Stimulated activated CD4-positive, alpha-beta T cell treated with anti-CD3 and anti-CD28 coated beads, Interleukin-2, amount 100 ng/mL, for 24 hours (primary cell): ENCODE measurements around the gene ZMYND10.
"Not testable (repeated sequence)": the region's sequence is repeated elsewhere in the genome, so short reads cannot be mapped to it uniquely, and the experiment has no call there.

Experiments
- DNase-seq, 2 donors: peaks; one replicate each; pipeline ENCODE4 v3.0.0-alpha.2; 2020

ZMYND10 gene

GRCh38 chr3:50324351-50325112, 21.0 kb downstream of the ZMYND10 start:
- peak; percentile 72 to 77 for DNase-seq

- DNase-seq: no peak
Observed at GRCh38 chr3:50323614-50324199, 21.8 kb downstream of the ZMYND10 start.

GRCh38 chr3:50323092-50323600, 22.4 kb downstream of the ZMYND10 start:
- no peak for DNase-seq

- no peak for DNase-seq
Observed at GRCh38 chr3:50322386-50323091, 23.0 kb downstream of the ZMYND10 start, which contains the start of gene HYAL2. Gene HYAL2, minus strand, starts transcription at chr3:50322745. Its CDS starts 2,256 bp downstream, at chr3:50320489.

GRCh38 chr3:50322115-50322385, 23.5 kb downstream of the ZMYND10 start:
- no peak for DNase-seq

- peak; percentile 85 to 87 for DNase-seq
Observed at GRCh38 chr3:50321336-50322114, 24.0 kb downstream of the ZMYND10 start.

- peak; percentile 73 to 75 for DNase-seq
Observed at GRCh38 chr3:50320853-50321335, 24.6 kb downstream of the ZMYND10 start.

- DNase-seq: no peak
Observed at GRCh38 chr3:50319894-50320625, 25.5 kb downstream of the ZMYND10 start.

GRCh38 chr3:50319181-50319893, 26.2 kb downstream of the ZMYND10 start:
- DNase-seq: no peak

- no peak for DNase-seq
Observed at GRCh38 chr3:50318615-50319014, 26.9 kb downstream of the ZMYND10 start.

GRCh38 chr3:50318163-50318562, 27.4 kb downstream of the ZMYND10 start:
- no peak for DNase-seq

GRCh38 chr3:50317300-50317699, 28.2 kb downstream of the ZMYND10 start:
- no peak for DNase-seq

GRCh38 chr3:50316657-50317242, 28.8 kb downstream of the ZMYND10 start:
- DNase-seq: peak; percentile 52 to 63

GRCh38 chr3:50314816-50315215, 30.7 kb downstream of the ZMYND10 start:
- DNase-seq: no peak

GRCh38 chr3:50314342-50314741, 31.2 kb downstream of the ZMYND10 start:
- DNase-seq: no peak

GRCh38 chr3:50312041-50312440, 33.5 kb downstream of the ZMYND10 start:
- not testable (repeated sequence) for DNase-seq

GRCh38 chr3:50304601-50305000, 40.9 kb downstream of the ZMYND10 start:
- DNase-seq: no peak

GRCh38 chr3:50303013-50303815, 42.3 kb downstream of the ZMYND10 start, which contains the start of gene HYAL1:
Gene HYAL1, minus strand, starts transcription at chr3:50303574. Its CDS starts 618 bp downstream, at chr3:50302956.
- no peak for DNase-seq

- no peak for DNase-seq
Observed at GRCh38 chr3:50302095-50303012, 43.2 kb downstream of the ZMYND10 start.
